NCI-H2171 treated with DMSO at 0.1 percent for 48 hours (cell line): ENCODE results near the gene APBA2.
"Not testable (repeated sequence)": the region's sequence is repeated elsewhere in the genome, so short reads cannot be mapped to it uniquely, and the experiment has no call there.

Experiments
- DNase-seq: peaks from one replicate; lab custom pipeline; 2025; lab: John Stamatoyannopoulos, UW

APBA2 gene

DNA sequence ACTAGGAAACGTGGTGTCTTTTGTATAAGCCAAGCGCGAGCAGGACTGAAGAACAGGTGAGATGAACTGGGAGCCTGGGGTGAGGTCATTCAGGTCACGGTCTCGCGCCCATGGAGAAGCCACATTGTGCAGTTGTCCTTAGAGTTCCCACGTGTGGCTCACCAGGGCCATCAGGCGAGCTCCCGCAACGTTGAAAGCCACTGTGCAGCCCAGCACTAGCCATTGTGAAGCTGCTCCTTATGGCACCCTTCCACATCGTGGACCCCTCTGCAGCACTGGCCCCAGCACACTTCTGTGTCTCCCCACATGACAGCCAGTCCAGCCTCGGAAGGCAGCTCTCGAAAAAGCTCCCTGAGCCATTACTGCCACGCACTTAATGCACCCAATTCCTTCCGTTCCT, 7.6 kb upstream of the APBA2 start:
- no peak for DNase-seq

- DNase-seq, result no peak
These were observed 6.2 kb upstream of the APBA2 start for GRCh38 chr15:28879551-28879950.

GRCh38 chr15:28880680-28881079, 5.1 kb upstream of the APBA2 start:
- DNase-seq, result no peak

GRCh38 chr15:28881170-28881569, 4.6 kb upstream of the APBA2 start:
- DNase-seq, result no peak

DNA sequence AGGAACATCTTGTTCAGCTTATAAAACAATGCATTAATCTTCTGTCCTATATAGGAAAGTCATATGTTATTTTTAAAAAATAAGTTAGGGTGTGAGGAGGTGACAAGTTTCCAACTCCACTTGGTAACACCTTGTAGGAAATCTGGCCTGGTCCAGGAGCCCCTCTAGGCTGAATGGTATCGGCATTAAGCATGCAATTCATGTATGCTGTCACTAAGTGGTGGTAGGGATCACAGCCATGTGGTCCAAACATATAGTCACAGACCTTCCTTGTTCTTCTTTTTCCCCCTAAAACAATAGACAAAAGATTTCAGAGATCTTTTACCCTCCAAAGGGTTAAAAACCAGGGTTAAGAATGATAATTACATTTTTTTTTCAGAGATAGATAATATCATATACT, 4.2 kb upstream of the APBA2 start:
- DNase-seq, result no peak

- peak; percentile 25 for DNase-seq
These were observed 1.4 kb upstream of the APBA2 start for GRCh38 chr15:28884151-28884940.

- peak; percentile 34 for DNase-seq
These were observed 595 bp upstream of the APBA2 start for GRCh38 chr15:28885128-28885629.

GRCh38 chr15:28886431-28887338, 911 bp downstream of the APBA2 start:
- no peak for DNase-seq

GRCh38 chr15:28887339-28888174, 1.8 kb downstream of the APBA2 start:
- no peak for DNase-seq

DNA sequence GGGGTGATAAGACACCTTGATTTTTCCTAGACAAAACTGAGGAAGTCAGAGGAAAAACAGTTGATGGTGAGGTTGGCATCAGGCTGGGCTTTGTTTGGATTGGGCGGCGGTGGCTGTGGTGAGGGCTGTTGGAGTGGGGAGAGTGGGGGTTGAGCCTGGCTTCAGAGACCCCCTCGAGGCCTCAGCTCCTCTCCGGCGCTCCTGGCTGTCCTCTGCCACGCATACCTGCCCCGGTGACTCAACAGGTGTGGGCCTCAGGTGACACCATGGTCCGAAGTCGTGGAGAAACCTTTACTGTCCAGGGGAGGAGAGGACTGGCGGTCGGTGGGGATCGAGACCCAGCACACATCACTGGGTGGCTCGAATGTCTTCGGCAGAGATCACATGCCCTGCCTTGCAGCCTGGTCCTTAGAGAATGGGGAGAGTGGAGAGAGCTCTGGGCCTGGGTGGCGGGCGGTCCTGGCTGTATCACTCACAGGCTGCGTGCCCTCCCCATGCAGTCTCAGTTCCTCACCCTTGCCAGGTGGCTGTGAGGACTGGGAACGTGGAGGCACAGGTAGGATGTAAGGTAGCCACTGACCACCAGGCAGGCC, 2.6 kb downstream of the APBA2 start:
- DNase-seq, result no peak

DNA sequence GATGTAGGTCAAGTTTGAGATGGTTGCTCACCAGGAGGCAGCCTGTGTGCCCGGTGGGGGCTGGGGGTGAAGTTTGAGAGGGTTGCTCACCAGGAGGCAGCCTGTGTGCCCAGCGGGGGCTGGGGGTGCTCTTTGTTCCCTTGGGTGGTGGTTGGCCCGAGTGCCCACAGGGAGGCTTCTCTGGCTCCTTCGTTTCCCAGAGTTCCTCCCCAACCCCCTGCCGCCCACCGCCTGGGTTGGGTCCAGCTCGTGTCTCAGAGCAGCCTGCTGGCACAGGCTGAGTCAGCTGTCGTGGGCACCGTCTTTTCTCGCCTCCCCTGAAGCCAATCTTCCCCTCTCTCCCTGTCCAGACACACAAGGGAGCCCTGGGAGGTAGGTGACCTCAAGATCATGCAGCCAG, 3.1 kb downstream of the APBA2 start:
- no peak for DNase-seq

GRCh38 chr15:28889346-28889745, 3.6 kb downstream of the APBA2 start:
- DNase-seq, result no peak

- not testable (repeated sequence) for DNase-seq
These were observed 4.1 kb downstream of the APBA2 start for GRCh38 chr15:28889871-28890270.

DNA sequence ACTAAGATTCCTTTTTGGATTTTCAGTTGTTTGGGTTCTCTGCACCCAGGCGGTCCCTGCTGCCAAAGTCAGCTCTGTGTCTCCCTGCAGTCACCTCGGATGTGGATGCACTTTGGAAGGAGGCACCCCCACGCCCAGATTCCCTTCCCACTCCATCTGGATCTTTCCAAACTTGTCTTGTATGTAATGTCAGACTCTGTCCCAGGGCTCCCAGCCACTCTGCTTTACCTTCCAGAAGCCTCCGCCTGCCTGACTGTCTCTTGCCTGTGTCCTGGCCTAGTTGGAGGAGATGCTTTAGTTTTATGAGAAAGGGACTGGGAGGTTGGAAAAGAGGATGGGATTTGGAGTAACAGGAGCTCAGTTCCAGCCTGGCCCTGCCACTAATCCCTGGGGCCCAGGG, 4.5 kb downstream of the APBA2 start:
- not testable (repeated sequence) for DNase-seq

- DNase-seq, result no peak
These were observed 5.1 kb downstream of the APBA2 start for GRCh38 chr15:28890711-28891495.

- no peak for DNase-seq
These were observed 5.8 kb downstream of the APBA2 start for GRCh38 chr15:28891588-28891987.

- peak; percentile 42 for DNase-seq
These were observed 7.2 kb downstream of the APBA2 start for GRCh38 chr15:28892789-28893610.

DNA sequence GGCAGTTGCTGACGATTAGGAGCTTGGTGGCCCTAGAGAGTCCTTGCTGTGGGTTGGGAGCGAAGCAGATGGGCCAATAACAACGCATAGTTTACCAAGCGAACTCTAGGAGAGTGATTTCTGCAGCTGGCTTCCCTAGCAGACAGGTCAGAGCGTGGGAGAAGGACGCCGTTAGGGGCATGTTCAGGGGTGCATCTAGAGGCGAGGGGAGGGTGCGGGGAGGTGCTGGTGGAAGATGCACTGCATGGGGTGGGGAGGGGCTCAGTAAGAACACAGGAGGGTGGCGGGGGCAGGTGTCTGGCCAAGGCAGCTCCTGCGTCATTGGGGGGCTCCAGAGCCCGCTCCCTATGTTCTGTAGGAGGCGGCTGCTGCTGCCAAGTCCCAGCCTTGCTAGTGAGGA, 8.9 kb downstream of the APBA2 start:
- no peak for DNase-seq

DNA sequence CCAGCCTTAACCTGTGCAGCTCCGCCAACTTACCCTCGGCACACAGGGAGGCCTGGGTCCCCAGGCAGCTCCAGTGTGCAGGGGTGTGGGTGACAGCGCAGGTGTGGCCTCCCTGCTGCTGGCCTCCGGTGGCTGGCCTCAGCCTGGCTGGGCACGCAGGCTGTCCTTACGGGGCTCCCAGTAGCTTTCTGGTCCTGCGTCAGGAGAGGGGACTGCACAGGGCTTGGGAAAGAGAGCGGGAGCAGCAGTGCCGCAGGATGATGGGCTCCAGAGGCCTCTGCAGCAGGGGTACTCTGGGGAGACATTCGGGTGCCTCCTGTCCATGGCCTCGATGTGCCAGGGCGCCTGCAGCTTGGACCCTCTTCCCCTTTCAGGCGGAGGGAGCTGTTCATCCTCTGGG, 9.4 kb downstream of the APBA2 start:
- no peak for DNase-seq

GRCh38 chr15:28895566-28895965, 9.8 kb downstream of the APBA2 start:
- no peak for DNase-seq
